GM12891 (cell line): ENCODE data around the gene NIPA2.

Experiments used
- DNase-seq: peaks from one replicate; pipeline ENCODE4 v3.0.0; 2011; ENCODE audit warnings: low spot score; ENCODE audit not compliant: insufficient read length
- FAIRE-seq: peaks from 2 replicates; lab custom pipeline; 2011; peaks lifted over from hg19 to GRCh38; lab: Jason Lieb, UNC
- PAX5 ChIP-seq: IDR thresholded peaks from 2 replicates; pipeline ENCODE4 v1.6.1; 2011; ENCODE audit warnings: low read length, moderate library complexity, mild to moderate bottlenecking; ENCODE audit not compliant: insufficient read depth, severe bottlenecking
- POLR2A ChIP-seq: IDR thresholded peaks from 2 replicates; pipeline ENCODE4 v1.6.1; 2011; ENCODE audit warnings: low read depth, low read length, control low read depth
- POLR2AphosphoS5 ChIP-seq: IDR thresholded peaks from 2 replicates; pipeline ENCODE4 v1.6.1; 2011; ENCODE audit warnings: low read depth, low read length, control low read depth
- POU2F2 ChIP-seq: IDR thresholded peaks from 2 replicates; pipeline ENCODE4 v1.6.1; 2011; ENCODE audit warnings: low read depth, mild to moderate bottlenecking, control low read depth, low read length, moderate library complexity
- SPI1 ChIP-seq: IDR thresholded peaks from 2 replicates; pipeline ENCODE4 v1.6.1; 2011; ENCODE audit warnings: low read depth, low read length, control low read depth
- TAF1 ChIP-seq: IDR thresholded peaks from 2 replicates; pipeline ENCODE4 v1.6.1; 2011; ENCODE audit warnings: low read depth, low read length, control low read depth

The NIPA2 gene

DNA sequence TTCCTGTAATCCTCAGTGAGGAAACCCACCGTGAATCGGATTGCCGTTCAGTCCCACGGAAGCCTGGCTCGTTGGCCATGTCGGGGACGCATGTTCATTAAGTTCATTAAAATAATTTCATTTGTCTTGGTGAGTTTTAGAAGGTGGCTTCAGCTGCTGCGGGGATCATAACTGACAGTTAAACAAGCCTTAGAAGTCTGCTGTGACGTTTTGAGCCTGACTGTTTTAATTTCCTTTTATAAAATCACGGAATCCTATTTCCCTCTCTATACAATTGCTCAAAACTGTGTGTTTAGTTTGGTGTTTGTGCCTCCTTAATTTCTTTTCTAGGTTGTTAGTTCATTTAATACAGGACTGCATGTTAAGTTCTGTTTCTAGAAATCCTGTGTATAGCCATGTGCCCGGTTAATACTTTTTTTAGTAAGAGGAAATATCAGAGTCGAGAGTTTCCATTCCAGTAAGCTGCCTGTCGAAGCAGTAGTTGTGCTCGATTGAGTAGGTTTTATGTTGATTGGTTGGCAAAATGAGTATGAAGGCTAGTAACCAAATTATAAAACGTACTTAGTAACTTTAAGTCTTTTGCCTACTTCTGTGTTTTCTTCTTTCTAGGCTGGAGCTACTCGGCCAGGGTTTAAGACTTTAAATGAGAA lies 705 bp downstream of the NIPA2 start:
- FAIRE-seq (peak; percentile 43), DNase-seq (no peak)
- TF ChIP-seq POLR2AphosphoS5 (no peak), POU2F2 (no peak), PAX5 (no peak), POLR2A (no peak; the same call in 1 of the 2 replicates), TAF1 (no peak), SPI1 (no peak)

DNA sequence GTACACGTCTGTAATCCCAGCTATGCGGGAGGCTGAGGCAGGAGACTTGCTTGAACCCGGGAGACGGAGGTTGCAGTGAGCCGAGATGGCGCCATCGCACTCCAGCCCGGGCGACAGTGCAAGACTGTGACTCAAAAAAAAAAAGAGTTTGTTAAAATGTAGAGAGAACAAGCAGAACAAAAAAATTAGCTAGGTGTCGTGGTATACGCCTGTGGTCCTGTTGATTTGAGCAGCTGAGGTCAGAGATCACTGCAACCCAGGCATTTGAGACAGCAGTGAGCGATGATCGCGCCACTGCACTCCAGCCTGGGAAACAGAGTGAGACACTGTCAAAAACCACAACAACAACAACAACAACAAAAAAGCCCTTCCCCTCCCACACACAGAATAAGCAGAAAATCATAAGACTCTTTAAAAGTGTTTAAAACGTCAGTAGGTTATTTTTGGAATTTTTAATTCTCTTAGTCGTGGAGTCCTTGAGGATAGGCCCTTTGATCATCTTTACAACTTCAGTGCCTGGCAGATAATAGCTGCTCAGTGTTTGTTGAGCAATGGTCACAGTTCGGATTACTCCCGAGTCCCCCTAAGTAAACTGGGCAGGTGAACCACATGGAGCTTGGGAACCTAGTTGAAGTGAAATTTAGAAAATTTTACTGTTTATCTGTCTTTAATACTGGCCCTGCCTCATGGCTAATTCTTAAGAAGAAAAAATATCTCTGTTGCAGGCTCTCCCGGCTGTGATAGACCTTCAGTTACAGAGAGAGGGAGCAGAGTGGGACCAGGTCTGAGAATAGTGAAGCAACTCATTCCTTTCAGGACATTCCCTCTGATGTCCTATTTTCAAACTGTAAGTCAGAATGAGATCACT lies 6.2 kb downstream of the NIPA2 start:
- FAIRE-seq: no peak

DNA sequence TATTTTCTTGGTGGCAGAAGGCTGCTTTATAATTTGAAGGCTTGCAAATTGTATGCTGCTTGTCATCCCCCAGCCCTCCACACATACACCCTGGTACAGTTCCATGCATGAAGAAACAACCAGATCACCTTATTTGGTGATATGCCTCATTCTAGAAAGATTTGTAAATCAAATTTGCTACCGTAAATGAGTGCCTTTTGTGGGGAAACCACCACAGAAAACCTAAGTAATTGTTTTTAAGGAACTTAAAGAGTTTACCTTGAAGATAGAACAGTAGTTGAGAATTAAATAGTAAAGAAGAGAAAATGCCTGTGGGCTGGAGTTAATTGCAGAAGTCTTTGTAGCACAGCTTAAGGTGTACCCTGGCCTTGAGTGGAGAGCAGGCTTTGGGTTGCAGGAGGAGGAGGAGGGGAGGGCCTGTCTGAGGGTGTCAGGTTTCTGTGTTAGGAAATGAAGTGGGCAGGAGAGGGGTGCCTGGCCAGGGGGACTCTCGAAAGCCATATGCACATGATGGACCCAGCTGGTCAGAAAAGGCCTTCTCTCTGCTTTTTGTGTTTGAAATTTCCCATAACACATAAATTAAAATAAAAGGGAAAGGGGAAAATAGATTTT lies 6.9 kb downstream of the NIPA2 start:
- no peak for TF ChIP-seq POLR2A
- no peak for TF ChIP-seq SPI1
- no peak for FAIRE-seq
- DNase-seq: no peak

More for the DNA sequence above, 6.2 kb downstream of the NIPA2 start:
- TF ChIP-seq TAF1 (no peak), SPI1 (no peak), POLR2AphosphoS5 (no peak; the same call in 1 of the 2 replicates), POLR2A (0 out of 2 replicates have a peak, but pooled peaks have one; percentile 22), POU2F2 (no peak), PAX5 (no peak)
- DNase-seq: no peak

DNA sequence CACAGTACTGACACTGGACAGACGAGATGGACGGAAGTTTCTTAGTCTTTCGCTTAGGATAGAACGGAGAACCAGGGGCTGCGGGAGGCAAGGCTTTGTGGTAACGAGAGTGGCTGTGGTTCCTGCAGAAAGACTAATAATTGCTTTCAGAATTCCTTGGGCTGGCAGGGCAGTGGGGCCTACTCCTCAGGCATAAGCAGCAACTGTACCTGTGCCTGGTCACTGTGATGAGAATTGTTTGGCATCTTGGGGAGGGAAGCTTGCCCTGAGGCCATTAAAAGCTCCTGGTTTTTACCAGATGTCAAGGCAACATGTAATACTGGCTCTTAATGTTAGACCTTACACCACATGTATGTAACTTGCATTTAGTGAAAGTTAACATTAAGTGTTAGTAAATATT lies 7.6 kb downstream of the NIPA2 start:
- TF ChIP-seq SPI1: no peak
- TF ChIP-seq TAF1: no peak
- TF ChIP-seq POLR2AphosphoS5: no peak
- no peak for TF ChIP-seq POU2F2
- TF ChIP-seq PAX5: no peak
- no peak for TF ChIP-seq POLR2A
- DNase-seq (no peak), FAIRE-seq (no peak)

DNA sequence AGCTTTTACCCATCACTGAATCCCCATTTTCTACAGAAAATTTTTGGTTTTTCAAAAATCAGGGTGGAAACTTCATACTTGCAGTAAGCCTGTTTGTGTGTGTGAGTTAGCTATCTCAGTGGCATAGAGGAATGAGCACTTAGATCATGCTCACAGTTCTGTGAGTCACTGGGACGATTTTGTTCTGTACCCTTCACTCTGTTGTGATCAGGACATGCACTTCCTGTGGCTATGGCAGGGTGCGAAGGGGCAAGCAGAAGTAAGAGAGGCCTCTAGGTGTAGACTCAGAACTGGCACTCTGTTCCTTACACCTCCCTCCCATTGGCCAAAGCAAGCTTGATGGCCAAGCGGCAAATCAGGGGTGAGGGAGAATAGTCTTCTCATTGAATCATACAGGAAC lies 11.6 kb downstream of the NIPA2 start:
- TF ChIP-seq TAF1 (no peak), PAX5 (no peak), POLR2AphosphoS5 (no peak), POLR2A (no peak), POU2F2 (no peak), SPI1 (no peak)
- DNase-seq (no peak), FAIRE-seq (no peak)

DNA sequence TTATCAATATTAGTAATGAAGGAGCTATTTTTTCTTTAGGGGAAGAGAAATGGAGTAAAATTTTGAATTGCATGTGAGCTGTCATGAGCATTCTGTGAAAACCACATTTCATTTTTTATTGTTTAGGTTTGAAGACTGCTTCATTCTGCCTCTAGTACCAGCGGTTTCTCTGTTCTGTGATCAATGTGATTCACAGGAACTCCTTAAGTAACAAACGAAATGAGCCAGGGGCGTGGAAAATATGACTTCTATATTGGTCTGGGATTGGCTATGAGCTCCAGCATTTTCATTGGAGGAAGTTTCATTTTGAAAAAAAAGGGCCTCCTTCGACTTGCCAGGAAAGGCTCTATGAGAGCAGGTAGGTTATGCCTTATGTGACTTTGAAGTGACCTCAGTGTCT lies 13.0 kb downstream of the NIPA2 start:
- TF ChIP-seq PAX5 (no peak), SPI1 (no peak), POLR2A (no peak), POLR2AphosphoS5 (no peak), POU2F2 (no peak), TAF1 (no peak)
- no peak for DNase-seq
- no peak for FAIRE-seq

DNA sequence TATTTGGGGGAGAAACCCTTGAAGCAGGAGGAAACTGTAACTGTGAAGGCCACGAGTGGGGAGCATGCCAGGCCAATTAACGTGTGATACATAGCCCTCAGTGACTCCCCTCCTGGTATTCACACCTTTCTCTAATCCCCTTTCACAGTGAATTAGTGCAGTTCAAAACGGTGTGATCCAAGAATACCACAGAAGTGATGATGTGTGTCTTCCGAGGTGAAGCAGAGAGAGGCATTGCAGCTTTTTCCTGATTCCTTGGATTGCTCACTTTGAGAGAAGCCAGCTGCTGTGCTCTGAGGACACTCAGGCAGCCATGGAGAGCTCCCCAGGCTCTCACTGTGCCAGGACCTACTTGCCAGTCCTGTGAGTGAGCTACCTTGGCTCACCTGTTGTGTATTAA lies 17.3 kb downstream of the NIPA2 start:
- TF ChIP-seq SPI1: no peak
- TF ChIP-seq POLR2A: no peak
- no peak for TF ChIP-seq PAX5
- TF ChIP-seq POLR2AphosphoS5: no peak
- TF ChIP-seq TAF1: no peak
- TF ChIP-seq POU2F2: no peak
- FAIRE-seq: no peak
- DNase-seq: no peak

DNA sequence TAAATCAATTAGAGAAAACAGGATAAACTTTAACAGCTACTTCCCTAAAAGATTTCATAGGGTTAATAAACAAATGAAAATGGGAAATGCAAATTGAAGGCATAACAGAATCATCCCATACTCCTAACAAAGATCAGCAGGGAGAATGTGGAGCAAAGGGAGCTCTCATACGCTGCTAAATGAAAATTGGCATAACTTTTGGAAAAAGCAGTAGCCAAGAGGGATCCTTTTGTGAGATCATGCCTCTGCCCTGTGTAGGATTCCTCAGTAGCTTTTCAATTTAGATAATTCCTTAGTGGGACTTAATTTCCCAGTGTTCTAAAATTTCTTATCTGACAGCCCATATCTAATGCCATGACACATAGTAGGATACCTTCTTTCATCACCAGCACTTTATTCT lies 18.2 kb downstream of the NIPA2 start:
- no peak for DNase-seq
- no peak for TF ChIP-seq SPI1
- no peak for TF ChIP-seq POU2F2
- TF ChIP-seq TAF1: no peak
- TF ChIP-seq PAX5: no peak
- no peak for TF ChIP-seq POLR2AphosphoS5
- TF ChIP-seq POLR2A: no peak
- no peak for FAIRE-seq

DNA sequence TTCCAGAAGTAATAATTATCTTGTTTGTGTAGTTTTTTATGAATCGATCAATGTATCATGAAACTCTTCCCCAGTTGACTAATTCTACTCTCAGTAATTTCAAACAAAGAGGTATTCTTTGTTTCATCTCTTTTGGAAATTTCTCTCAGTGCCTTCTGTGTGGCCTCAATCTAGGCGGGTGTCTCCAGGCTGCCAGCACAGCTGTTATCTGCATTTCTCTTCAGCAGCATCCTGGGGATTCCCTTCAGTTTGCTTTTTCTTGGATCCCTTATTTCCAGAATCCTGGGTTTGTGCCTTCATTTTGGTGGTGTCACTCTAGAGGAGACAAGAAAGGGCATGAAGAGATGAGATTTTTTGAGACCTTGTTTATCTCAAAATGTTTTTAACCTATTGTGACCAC lies 22.7 kb downstream of the NIPA2 start:
- FAIRE-seq (no peak), DNase-seq (no peak)
- TF ChIP-seq PAX5 (no peak), TAF1 (no peak), POU2F2 (no peak)

DNA sequence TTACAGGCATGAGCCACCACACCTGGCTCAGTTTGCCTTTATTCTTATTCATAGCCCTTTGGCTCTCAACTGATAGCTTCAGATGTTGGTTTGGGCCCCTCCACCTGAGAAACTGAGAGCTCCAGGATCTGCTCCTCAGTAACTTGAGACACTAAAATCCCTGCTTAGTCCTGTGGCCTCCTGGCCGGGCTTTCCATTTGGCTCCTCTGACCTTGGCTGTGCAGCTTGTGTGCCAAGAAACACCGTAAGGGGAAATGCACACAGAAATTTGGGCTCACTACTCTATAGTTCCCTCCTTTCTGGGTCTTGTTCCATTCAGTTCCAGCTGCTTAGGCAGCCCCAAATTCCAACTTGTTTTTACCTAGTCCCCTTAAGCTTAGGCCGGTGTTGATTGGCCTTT lies 24.9 kb downstream of the NIPA2 start:
- TF ChIP-seq TAF1: no peak
- TF ChIP-seq POU2F2: no peak
- no peak for TF ChIP-seq POLR2AphosphoS5
- FAIRE-seq: no peak

DNA sequence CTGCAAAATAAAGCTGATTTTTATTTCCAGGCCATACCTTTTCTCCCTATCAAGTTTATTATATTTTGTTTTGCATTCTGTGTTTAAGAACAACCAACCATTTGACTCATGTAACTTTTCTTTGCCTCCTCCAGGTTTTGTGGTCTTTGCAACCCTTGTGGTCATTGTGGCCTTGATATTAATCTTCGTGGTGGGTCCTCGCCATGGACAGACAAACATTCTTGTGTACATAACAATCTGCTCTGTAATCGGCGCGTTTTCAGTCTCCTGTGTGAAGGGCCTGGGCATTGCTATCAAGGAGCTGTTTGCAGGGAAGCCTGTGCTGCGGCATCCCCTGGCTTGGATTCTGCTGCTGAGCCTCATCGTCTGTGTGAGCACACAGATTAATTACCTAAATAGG lies 27.6 kb downstream of the NIPA2 start:
- no peak for FAIRE-seq
- DNase-seq: no peak
- TF ChIP-seq TAF1: no peak
- TF ChIP-seq POLR2A: no peak
- no peak for TF ChIP-seq POLR2AphosphoS5
- TF ChIP-seq PAX5: no peak
- no peak for TF ChIP-seq SPI1
- TF ChIP-seq POU2F2: no peak

More for the DNA sequence above, 24.9 kb downstream of the NIPA2 start:
- DNase-seq: no peak
